GM21786 (cell line): Measurements from ENCODE around the gene LEP.
A peak's percentile ranks its signal among the peaks of the same experiment; 100 is the strongest.

Experiments
- ATAC-seq: cut with Tn5 transposase; IDR thresholded peaks from one replicate; pipeline ENCODE4 v1.9.1; 2021; ENCODE audit not compliant: unreplicated experiment

The LEP gene

DNA sequence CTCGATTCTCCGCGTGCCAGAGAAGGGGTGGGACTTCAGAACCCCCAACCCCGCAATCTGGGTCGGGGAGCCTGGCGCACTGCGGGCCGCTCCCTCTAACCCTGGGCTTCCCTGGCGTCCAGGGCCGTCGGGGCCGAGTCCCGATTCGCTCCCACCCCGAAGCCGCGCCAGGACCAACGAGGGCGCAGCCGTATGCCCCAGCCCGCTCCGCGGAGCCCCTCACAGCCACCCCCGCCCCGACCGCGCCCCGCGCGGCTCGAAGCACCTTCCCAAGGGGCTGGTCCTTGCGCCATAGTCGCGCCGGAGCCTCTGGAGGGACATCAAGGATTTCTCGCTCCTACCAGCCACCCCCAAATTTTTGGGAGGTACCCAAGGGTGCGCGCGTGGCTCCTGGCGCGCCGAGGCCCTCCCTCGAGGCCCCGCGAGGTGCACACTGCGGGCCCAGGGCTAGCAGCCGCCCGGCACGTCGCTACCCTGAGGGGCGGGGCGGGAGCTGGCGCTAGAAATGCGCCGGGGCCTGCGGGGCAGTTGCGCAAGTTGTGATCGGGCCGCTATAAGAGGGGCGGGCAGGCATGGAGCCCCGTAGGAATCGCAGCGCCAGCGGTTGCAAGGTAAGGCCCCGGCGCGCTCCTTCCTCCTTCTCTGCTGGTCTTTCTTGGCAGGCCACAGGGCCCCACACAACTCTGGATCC is at the start of gene LEP:
Gene LEP, plus strand, starts transcription at position 583 of the 691 bp plus-strand sequence. CDS start 10,741 bp downstream, outside the sequence.
- ATAC-seq = no peak

DNA sequence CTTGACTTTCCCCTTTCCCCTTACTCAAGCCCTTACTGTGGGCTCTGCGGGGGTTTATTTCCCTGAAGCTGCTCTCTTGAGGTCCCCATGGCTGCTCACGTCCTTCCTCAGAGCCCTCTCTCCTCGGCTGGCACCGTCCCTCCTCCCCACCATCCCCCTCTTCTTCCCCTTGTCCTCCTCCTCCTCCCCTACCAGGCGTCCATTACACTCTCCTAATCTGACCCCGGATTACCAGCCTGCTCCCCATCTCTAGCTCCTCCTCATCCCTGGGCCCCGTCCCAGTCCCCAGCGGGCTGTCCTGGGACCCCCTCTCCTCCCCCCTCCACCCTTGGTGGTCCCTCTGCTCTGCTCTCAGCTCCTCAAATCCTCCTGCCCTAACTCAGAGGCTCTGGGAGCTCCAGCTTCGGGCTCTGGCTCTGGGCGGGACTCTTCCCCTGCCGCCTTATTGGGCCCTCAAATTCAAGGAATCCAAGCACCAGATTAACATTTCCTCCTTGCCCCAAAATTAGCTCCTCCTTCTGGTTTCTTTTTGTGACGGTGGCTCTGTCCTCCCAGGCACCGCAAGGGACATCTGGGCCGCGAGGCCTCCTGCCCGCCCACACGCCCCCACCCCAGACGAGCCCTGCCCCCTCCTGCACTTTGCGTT is 48.5 kb upstream of the LEP start:
- no peak for ATAC-seq

DNA sequence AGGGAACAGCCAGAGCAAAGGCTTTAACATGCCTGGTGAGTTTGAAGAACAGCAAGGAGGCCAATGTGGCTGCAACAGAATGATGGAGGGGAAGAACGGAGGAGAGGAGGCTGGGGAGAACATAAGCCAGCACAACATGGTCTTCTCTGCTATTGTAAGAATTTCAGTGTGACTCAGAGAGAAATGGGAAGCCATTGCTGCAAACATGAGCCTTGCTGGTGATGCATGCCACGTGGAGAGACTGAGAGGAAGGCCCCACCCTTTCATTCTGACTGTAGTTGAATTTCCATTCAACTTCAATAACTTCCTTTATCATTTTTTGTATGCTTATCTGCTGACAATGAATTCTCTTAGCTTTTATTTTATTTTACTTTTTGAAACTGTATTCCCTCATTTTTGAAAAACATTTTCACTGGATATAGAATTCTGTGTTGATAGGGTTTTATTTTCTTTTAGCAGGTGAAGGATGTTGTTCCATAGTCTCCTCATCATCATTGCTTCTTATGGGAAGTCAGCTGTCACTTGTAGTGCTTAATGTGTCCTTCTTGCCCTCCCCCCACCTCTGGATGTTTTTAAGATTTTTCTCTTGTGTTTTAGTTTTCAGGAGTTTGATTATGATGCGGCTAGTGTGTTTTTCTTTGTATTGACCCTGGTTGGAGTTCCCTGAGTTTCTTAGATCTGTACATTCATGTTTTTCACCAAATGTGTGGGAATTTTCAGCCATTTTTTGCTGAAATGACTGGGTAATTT is 46.4 kb upstream of the LEP start:
- no peak for ATAC-seq

DNA sequence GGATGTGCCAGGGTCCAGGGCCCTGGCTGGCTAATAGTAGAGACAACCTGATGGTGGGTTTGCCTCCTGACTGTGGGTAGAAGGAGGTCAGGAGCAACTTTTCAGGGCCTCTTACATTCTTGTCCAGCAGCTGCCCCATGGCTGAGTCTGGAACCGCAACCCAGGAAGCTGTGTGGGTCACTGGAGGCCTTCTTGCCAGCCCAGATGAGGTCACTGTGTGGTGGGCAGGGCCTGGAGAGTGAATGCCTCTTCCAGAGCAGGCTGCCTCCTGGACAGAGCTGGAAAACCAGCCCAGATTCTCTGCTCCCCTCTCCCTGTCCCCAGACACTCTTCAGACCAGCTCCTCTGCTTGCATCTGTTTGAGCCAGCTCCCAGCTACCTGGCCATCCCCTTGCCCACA is 43.5 kb upstream of the LEP start:
- ATAC-seq = no peak

DNA sequence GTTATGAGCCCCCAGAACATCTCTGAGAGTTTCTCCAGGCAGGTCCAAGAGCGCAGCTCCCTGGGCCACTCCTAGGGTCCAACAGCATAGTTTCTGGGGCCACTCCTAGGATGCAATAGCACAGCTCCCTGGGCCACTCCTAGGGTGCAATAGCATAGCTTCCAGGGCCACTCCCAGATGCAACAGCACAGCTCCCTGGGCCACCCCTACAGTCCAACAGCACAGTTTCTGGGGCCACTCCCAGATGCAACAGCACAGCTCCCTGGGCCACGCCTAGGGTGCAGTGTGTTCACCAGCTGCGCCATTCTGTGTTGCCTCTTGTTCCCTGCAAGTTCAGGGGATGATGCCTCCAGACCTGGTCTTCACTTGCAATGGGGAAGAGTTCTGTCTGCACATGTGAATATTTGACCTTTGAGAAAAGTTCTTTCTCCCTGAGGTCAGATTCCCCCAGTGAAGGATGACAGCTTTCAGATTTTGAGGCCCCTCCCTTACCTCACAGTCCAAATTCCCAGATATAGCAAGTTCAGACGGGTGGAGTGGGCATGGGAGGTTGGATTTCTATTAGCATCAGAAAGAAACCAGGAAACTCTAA is 43.0 kb upstream of the LEP start:
- no peak for ATAC-seq

DNA sequence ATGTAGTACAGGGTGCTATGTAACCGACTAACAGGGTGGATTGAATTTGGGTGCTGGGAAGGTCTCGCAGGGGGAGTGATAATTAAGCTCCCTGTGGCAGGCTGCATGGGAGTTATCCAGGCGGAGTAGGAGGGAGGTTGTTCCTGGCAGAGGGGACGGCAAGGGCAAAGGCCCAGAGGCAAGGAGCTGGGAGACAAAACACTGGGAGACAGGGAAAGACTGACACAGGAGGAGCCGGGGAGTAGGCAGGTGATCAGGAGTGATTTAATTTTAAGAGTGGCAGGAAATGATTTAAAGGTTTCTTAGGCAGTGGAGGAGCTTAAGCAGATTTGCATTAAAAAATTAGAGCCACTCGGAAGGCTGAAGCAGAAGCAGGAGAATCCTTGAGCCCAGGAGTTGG is 40.7 kb upstream of the LEP start:
- ATAC-seq = no peak

DNA sequence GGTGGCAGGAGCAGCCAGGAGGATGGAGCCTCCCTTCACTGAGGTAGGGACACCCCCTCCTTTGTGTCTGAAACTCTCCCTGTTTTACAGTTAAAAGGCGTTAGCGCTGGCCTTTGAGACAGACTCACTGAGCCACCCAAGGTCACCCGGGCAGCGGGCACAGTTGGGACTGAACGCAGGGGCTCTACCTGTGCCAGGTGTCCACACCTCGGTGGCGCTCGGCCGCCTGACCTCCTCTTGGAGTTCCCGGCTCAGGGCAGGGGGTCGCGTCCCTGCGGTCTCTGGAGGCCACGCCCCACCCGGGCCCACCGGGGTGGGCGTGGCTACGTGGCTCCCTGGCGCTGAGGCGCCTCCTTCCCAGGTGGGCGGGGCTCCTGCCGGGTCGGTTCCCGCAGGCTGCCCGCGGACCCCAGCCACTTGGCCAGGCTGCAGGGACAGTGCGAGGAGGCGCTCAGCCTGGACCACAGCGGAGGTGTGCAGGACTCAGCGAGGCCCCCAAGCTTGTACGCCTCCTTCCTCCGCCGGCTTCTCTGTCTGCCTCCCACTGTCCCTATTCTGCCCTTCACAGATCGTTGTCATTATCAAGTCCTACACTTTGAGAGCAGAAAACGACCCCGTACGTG is 39.9 kb upstream of the LEP start:
- no peak for ATAC-seq

DNA sequence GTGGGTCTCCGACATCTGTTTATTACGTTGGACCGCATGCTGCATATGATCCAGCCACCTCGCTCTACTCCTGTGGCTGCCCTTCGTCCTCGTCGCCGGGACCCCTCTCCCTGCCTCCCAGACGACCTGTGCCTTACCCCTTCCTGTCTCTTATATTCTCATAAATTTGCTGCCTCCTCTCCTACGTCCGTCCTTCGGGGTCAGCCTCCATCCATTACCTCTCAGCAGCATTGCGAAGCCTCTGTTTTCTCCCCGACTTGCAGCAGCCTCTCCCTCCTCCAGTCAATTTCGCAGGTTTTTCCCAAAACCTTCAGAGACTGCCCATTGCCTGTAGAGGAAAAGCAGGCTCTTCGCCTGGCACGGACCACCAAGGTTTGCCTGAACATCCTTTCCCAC is 39.4 kb upstream of the LEP start:
- no peak for ATAC-seq

DNA sequence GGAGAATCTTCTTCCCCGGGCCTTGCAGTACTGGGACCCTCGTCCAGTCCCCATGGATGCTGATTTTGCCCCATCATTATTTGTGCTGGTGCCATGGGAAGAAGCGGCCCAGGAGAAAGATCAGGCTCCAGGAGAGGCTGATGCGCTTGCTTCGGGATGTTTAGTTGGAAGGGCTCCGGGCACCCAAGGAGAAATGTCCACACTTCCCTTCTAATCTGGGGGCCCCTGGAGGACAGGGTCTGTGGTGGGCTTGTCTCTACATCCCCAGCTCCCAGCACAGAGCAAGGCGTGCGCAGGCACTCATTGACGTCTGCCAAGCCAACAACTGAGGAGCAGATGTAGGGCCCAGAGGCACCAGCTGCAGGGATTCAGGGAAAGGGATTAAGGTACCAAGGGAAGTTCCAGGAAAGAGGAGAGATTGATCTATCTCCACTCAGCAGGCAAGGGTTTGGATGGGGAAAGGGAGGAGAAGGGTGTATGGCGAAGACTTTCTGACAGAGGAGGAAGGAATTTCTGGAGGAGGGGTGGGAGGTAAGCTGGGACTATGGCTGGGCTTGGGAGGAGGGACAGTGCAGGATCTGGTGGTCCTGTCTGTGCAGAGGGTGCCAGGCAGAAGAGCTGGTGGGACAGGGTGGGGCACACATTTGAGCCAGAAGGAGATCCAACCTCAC is 38.7 kb upstream of the LEP start:
- no peak for ATAC-seq

DNA sequence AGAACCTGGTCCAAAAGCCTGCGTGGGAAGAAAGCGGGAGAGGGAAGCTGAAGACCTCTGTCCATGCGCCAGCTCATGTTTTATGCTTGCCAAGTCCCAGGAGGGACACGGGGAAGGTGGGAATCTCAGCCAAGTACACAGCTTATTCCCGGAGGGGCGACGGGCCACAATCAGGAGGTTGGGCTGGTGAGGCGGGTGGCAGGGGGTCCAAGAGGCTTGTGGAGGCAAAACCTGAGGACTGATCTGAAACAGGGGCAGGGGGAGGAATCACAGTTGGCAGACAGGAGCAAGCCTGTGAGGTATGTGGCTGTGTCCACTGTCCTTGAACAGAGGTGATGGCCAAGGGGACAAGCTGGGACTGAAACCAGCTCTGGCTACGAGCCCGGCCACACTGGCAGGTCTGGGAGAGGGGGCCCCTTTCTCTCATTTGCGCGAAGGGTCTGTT is 38.0 kb upstream of the LEP start:
- ATAC-seq = no peak

DNA sequence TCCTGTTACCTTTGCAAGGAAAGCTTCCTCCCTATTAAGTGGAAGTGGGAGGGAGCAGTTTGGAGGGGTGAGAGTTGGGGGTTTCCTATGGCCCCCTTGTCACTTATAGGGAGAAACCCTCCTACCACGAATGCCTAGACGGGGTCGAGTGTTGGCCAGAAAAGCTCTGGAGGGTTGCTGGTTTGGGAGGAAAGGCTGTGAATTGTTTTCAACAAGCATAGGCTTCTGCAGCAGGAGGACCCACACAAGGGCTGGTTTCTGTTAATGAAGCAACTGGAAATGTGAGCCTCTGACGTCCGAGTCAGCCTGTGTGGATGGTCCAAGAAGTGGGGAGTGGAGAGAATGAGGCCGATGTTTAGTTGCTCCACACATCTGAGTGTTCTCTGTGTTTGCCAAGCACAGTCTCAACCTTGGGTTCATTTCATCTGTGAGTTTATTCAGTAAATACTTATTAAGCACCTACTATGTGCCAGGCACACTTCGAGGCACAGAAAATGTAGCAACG is 37.3 kb upstream of the LEP start:
- ATAC-seq = no peak

DNA sequence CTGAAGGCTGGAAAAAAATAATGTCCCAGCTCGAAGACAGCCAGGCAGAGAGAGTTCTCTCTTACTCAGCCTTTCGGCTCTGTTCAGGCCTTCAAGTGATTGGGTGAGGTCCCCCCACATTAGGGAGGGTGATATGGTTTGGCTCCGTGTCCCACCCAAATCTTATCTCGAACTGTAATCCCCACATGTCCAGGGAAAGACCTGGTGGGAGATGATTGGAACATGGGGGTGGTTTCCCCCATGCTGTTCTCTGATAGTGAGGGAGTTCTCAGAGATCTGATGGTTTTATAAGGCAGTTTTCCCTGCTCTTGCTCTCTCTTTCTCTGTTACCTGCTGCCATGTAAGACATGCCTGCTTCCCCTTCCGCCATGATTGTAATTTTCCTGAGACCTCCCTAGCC is 36.6 kb upstream of the LEP start:
- ATAC-seq = no peak

DNA sequence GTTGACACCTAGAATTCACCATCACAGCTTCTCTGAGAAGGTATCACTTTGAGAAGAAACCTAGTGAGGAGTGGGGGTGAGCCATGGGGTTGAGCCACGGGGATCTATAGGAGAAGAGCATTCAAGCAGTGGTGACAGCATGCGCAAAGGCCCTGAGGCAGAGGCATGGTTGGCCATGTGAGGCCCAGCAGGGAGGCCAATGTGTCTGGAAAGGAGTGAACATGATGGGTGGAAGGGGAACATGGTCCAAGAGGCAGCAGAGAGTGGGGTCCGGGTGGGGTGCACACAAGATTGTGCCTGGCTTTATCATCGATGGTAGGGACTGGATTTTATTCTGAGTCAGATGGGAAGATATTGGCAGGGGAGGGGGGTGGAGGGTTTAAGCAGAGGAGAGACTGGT is 36.0 kb upstream of the LEP start:
- ATAC-seq = no peak

DNA sequence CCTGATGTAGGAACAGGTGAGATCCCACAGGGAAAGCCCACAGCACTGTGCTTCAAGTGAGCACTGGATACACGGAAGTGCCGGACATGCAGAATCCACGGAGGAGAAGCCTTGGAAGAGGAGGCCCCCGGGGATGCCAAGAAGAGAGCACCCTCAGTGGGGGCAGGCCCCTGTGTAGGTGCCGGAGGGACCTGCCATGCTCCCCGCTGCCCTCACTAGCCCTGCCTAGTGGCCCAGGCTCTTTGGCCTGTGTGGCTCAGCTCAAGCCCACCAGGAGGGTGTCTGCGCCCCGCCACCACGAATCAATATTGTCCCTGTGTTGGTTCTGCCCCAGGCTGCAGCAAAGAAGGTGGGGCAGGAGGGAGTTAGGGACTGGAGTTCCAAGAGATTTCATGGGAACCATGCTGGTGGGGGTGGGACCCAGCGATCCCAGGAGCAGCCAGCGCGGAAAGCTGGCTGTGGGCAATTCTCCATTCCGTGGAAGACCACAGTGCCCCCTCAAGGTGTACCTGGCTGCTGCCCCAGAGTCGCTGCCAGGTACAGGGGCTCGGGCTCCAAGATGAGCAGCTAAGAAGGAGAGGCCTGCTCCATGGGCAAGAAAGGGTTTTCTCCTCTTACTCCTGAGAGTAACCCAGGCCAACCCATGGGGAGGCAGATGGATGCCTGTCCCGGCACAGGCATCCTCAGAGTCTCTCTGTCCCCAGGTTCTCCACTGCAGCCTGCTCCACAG is 34.9 kb upstream of the LEP start:
- no peak for ATAC-seq

DNA sequence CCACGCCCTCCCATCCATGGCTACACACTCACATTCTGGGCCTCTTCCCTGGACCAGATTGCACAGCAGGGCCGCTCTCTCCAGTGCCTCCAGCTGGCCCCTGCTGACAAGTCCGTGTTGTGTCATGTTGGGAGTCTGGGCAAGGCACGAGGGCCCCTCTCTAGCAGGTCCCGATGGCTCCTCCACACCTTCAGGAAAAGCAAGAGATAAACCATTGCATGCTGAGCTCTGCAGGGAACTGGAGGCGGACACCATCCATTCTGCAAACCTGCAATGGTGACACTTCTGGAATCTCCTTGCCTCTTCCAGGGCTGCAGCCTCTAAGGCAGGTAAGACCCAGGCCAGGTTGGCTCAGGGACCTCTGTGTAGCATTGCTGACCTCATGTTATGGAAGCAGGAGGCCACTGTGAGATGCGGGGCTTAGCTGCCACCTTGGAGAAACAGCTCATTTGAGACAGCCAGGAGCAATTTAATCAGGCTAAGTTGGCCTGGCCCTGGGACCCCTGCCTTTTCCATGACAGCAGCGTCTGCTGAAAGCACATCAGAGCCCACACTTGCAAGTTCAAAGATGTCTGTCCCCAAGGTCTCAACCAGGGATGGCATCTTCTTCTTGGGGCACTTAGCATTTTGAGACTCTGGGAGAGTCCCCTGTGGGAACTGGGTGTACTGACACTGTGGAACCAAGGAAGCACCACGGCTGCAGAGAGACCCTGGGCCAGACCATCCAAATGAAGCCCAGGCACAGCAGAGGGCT is 34.2 kb upstream of the LEP start:
- ATAC-seq = no peak

DNA sequence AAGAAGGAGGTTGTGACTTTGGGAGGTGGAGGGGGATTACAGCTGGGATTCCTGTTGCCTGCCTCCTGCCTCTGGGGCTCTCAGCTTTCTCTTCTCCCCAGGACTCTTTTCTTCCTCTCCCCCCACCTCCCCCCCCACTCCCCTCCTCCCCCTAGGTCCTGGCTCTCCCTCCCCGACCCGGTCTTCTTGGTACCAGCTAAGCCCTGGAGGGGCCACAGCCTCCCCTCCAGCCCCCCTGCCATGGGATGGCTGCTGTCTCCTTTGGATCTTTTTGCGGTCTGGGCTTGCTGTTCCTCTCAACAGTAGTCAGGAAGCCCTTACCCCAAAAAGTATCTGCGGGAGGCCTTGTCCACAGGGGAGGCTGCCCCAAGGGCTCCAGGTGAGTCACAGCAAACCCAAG is 33.5 kb upstream of the LEP start:
- no peak for ATAC-seq

DNA sequence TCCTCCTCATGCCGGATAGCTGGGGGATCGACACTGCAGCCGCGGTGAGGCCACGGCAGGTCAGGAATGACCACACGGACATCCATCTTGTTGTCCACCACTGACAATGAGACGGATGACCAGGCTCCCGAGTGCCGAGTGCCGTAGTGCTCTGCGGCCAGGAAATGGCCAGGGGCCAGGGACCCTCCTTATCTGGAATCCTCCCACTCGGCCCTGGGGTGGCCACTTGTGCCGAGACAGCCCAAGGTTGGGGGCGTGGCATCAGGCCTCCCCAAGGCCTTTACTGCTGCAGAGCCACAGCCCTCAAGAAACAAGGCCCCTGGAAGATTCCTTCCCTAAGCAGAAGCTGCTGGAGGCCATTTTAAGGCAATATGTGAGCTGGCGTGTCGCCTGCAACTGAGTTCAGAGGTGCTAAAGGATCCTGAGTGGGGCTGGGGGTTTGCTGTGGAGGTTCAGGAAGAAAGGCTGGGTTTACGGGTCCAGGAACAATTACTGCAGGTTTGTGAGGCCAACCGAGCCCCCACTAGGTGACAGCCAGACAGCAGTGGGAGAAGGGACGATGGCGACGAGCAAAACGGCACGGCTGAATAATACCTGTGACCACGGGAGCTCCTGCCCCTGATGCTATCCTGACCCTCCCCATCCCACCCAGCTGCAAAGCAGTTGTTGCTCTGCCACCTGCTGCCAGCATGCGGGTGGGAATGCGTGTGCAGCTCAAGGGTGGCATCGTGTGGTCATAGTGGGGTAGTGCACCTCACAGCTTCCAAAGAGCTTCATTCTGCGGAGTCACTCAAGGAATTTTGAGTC is 31.6 kb upstream of the LEP start:
- peak; percentile 59 for ATAC-seq

DNA sequence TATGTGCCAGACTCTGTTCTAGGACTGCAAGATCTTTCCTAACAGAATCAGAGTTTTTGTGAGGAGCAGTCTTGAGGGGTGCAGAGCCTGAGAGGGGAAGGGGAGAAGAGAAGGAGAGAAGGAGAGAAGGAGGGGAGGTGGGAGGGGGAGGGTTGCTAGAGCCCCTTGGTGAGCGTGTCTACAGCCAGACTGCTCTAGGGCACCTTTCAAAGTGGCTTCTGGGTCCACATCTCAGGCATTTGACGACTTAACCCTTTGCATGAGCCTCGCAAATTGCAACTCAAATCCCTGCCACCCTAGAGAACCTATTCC is 31.1 kb upstream of the LEP start:
- ATAC-seq = no peak
